GM08714 (cell line): ENCODE measurements around the gene CCDC57.

Source experiments
- H3K4me3 ChIP-seq: fragments of 200-500 bp; sonication (Bioruptor generic); 2 replicates; pipeline ENCODE4 v1.5.1; 2014; ENCODE audit warnings: mild to moderate bottlenecking, low read length, inconsistent platforms
- ZNF274 ChIP-seq: IDR thresholded peaks from 2 replicates; pipeline ENCODE4 v1.6.1; 2012; ENCODE audit warnings: mild to moderate bottlenecking, low read depth, low read length

The CCDC57 gene

GRCh38 chr17:82101767-82102679 is 110.6 kb downstream of the CCDC57 start:
- no peak overlapping the region for H3K4me3 ChIP-seq
- TF ChIP-seq ZNF274 = no peak

DNA sequence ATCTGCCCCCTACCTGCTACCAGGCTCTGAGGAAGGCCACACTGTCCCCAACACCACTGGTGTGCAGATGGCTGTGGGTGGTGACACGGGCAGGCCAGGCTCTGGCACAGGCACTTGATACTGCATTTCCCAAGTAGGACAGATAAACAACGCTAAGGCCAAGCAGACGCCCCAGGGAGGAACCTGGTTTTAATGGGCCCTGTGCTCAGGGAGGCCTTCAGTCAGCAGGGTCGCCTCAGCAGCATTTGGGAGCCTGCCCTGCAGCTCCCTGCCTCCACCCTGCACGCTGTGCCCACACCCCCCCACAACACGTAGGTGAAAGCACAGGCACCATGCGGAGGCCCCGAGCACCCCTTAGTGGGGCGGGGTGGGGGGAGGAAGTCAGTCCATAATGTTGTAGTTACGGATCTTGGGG is 111.3 kb downstream of the CCDC57 start:
- no peak for TF ChIP-seq ZNF274
- H3K4me3 ChIP-seq = no peak overlapping the region

- no peak for TF ChIP-seq ZNF274
- H3K4me3 ChIP-seq = no peak overlapping the region
These were observed 111.9 kb downstream of the CCDC57 start for GRCh38 chr17:82100502-82101298.

- H3K4me3 ChIP-seq = peak overlapping the region; percentile 61
- no peak for TF ChIP-seq ZNF274
These were observed 113.5 kb downstream of the CCDC57 start for GRCh38 chr17:82098939-82099763.

DNA sequence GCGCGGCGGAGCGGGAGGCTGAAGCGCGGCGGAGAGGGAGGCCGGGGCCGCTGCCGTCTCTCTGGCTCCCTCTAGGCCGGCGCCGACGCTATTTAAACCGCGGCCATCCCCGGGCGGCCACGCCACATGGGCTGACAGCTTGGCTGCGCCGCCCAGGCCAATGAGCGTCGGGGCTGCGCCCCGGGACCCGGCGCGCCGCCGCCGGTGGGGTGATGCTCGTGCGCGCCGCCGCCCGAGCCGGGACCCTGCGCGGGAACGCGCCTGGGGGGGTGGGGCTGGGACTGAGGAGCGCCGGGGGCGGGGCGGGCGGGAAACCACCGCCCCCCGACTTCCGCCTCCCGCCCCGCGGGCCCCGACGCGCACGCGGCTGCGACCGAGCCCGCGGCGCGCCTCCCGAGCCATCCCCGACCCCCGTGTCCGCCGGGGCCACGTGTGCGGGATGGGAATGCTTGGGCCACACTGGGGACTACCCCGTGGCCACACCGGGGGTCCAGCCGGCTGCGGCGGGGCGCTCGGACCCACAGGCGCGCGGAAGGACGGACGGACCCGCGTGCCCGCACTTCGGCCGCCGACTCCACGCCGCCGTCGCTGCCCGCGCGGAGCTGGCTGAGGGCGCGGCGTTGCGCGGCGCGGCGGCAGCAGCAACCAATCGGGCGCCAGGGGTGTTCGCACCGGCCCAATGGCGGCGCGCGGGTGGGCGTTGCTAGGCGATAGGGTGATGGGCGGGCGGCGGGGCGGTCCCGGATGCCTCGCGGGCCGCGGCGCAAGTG is 114.3 kb downstream of the CCDC57 start, which contains the start of gene FASN:
Gene FASN, minus strand, starts transcription at position 68 of the 770 bp plus-strand sequence. CDS start 1,791 bp downstream, outside the sequence.
- no peak for TF ChIP-seq ZNF274
- H3K4me3 ChIP-seq = peak within 1 kb of the TSS; percentile 78

DNA sequence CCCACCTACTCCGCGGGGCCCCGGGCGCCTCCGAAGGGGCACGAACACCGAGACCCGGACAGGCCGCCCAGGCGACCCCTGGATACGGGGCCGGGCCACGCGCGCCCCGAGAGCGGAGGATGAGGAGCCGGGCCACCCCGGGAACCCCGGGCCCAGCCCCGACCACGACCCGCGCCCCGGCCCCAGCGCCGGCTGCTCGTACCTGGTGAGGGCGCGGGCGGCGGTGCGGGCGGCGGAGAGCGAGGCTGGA is 114.8 kb downstream of the CCDC57 start:
- H3K4me3 ChIP-seq = peak overlapping the region; percentile 78
- no peak for TF ChIP-seq ZNF274

- peak overlapping the region; percentile 78 for H3K4me3 ChIP-seq
- no peak for TF ChIP-seq ZNF274
These were observed 115.3 kb downstream of the CCDC57 start for GRCh38 chr17:82097184-82097918.

GRCh38 chr17:82096709-82097183 is 115.9 kb downstream of the CCDC57 start:
- TF ChIP-seq ZNF274 = no peak
- H3K4me3 ChIP-seq = peak overlapping the region; percentile 78

- peak overlapping the region; percentile 78; the same call in 1 of the 2 replicates for H3K4me3 ChIP-seq
- no peak for TF ChIP-seq ZNF274
These were observed 116.6 kb downstream of the CCDC57 start for GRCh38 chr17:82095777-82096708.

- TF ChIP-seq ZNF274 = no peak
- H3K4me3 ChIP-seq = no peak overlapping the region
These were observed 117.5 kb downstream of the CCDC57 start for GRCh38 chr17:82094931-82095776.
